Heart left ventricle (tissue), 13 donors: ENCODE results near the gene LAMA3.

ENCODE experiments used
- CTCF ChIP-seq, 12 donors: fragments of 200-600 bp; sonication (generic) in 4 of 12; IDR thresholded peaks; one replicate each; pipeline versions ENCODE4 v1.5.0 to v1.8.0; 2018 to 2022; ENCODE audit warnings: antibody characterized with exemption in 12 of 12, mild to moderate bottlenecking in 5 of 12
- POLR2A ChIP-seq, 2 donors: fragments of 450-650 bp; IDR thresholded peaks; one replicate each; pipeline ENCODE4 v1.6.1; 2017; ENCODE audit warnings: antibody characterized with exemption in 2 of 2, mild to moderate bottlenecking in 2 of 2, moderate library complexity in 2 of 2
- donor health status: ischemic (EF 13 %, LVEDD 7.1; RV severe dilation, severe dysfunction).
- donor health status: DM: no; HTN: yes; CAD: no.
- donor health status: DM: no; HTN: no; CAD: no.
- donor health status: ischemic (EF 25% LVEDD 6.9; RV normal size, moderate dysfunction).
- donor health status: ischemic (EF 25% LVEDD 5.7; RV mildly dilated, moderate dysfunction).
- donor health status: ischemic (EF 35%, LVEDD 5.7; RV mildly dilated, moderate dysfunction).
- donor health status: nonischemic (EF 11% LVEDD 7.7; RV severe dilation, severe dysfunction).
- donor health status: DM: yes; HTN: yes; CAD: no.
- donor health status: PGD.
- donor health status: ischemic (EF 29% LVEDD 5.4; RV normal size, mild dysfunction).
- donor health status: nonischemic (EF 23%, LVEDD 6.1; RV moderate dilation, normal function).

- no peak for TF ChIP-seq CTCF (IDR thresholded peaks at IDR 0.05)
- TF ChIP-seq POLR2A (IDR thresholded peaks at IDR 0.05): no peak
These were observed 120.2 kb downstream of the LAMA3 start for GRCh38 chr18:23809415-23809814.
